Fibroblast of the aortic adventitia (primary cell): ENCODE measurements around the gene PPP1R3A. TPM values are rescaled to one million over a fixed set of nuclear protein-coding genes. Genes with fewer than 3 reads are reported as not detected.
A peak's percentile ranks its signal among the peaks of the same experiment; 100 is the strongest.

ENCODE experiments used
- DNase-seq: peaks from one replicate; pipeline ENCODE4 v3.0.0-alpha.2; 2010; ENCODE audit warnings: low read depth
- H3K4me3 ChIP-seq: 2 replicates; pipeline ENCODE4 v1.5.1; 2011; ENCODE audit warnings: low read depth, mild to moderate bottlenecking, control low read depth, low read length, moderate library complexity
- CTCF ChIP-seq: IDR thresholded peaks from 2 replicates; pipeline ENCODE4 v1.5.1; 2011; ENCODE audit warnings: mild to moderate bottlenecking, low read length, control low read depth, inconsistent platforms; ENCODE audit not compliant: insufficient read depth
- total RNA-seq: library from RNA; depleted of rRNA; stranded (reverse); fragments of >200 nt; gene quantifications from 2 replicates; pipeline ENCODE4 v1.2.3, GENCODE V29; 2012; ENCODE audit warnings: low replicate concordance

PPP1R3A gene
- total RNA-seq, 1 donor = not detected

- no peak overlapping the region for H3K4me3 ChIP-seq
- no peak for DNase-seq
- no peak for TF ChIP-seq CTCF
Observed at GRCh38 chr7:113891031-113891350, 27.8 kb downstream of the PPP1R3A start.

GRCh38 chr7:113890331-113891030 is 28.3 kb downstream of the PPP1R3A start:
- H3K4me3 ChIP-seq = no peak overlapping the region
- peak; percentile 7 for DNase-seq
- TF ChIP-seq CTCF = no peak

- no peak for DNase-seq
- no peak for TF ChIP-seq CTCF
Observed at GRCh38 chr7:113883096-113883495, 35.7 kb downstream of the PPP1R3A start.

GRCh38 chr7:113880559-113880958 is 38.2 kb downstream of the PPP1R3A start:
- TF ChIP-seq CTCF = no peak
- DNase-seq = no peak

More at GRCh38 chr7:113883096-113883495, 35.7 kb downstream of the PPP1R3A start:
- no peak overlapping the region for H3K4me3 ChIP-seq

GRCh38 chr7:113878394-113878992 is 40.3 kb downstream of the PPP1R3A start:
- H3K4me3 ChIP-seq = no peak overlapping the region
- no peak for TF ChIP-seq CTCF
- no peak for DNase-seq

More at GRCh38 chr7:113880559-113880958, 38.2 kb downstream of the PPP1R3A start:
- no peak overlapping the region for H3K4me3 ChIP-seq

- no peak overlapping the region for H3K4me3 ChIP-seq
- DNase-seq = no peak
- no peak for TF ChIP-seq CTCF
Observed at GRCh38 chr7:113875224-113875623, 43.6 kb downstream of the PPP1R3A start.
